ENCODE measurements around the gene ANO8.
"Not testable (repeated sequence)": the region's sequence is repeated elsewhere in the genome, so short reads cannot be mapped to it uniquely, and the experiment has no call there.

Gene ANO8, protein sequence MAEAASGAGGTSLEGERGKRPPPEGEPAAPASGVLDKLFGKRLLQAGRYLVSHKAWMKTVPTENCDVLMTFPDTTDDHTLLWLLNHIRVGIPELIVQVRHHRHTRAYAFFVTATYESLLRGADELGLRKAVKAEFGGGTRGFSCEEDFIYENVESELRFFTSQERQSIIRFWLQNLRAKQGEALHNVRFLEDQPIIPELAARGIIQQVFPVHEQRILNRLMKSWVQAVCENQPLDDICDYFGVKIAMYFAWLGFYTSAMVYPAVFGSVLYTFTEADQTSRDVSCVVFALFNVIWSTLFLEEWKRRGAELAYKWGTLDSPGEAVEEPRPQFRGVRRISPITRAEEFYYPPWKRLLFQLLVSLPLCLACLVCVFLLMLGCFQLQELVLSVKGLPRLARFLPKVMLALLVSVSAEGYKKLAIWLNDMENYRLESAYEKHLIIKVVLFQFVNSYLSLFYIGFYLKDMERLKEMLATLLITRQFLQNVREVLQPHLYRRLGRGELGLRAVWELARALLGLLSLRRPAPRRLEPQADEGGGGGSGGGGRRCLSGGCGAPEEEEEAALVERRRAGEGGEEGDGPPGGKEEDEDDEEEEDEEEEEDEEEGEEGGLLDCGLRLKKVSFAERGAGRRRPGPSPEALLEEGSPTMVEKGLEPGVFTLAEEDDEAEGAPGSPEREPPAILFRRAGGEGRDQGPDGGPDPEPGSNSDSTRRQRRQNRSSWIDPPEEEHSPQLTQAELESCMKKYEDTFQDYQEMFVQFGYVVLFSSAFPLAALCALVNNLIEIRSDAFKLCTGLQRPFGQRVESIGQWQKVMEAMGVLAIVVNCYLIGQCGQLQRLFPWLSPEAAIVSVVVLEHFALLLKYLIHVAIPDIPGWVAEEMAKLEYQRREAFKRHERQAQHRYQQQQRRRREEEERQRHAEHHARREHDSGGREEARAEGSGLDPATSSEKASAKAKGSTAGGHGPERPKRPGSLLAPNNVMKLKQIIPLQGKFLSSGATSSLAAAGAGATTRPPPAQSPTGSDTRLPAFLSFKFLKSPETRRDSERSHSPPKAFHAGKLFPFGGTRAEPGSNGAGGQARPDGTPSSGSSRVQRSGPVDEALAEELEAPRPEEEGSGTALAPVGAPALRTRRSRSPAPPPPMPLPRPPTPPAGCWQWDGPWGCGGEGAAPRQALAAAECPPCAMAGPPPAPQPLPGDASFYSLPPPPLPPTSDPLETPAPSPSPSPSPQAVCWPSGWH

DNA sequence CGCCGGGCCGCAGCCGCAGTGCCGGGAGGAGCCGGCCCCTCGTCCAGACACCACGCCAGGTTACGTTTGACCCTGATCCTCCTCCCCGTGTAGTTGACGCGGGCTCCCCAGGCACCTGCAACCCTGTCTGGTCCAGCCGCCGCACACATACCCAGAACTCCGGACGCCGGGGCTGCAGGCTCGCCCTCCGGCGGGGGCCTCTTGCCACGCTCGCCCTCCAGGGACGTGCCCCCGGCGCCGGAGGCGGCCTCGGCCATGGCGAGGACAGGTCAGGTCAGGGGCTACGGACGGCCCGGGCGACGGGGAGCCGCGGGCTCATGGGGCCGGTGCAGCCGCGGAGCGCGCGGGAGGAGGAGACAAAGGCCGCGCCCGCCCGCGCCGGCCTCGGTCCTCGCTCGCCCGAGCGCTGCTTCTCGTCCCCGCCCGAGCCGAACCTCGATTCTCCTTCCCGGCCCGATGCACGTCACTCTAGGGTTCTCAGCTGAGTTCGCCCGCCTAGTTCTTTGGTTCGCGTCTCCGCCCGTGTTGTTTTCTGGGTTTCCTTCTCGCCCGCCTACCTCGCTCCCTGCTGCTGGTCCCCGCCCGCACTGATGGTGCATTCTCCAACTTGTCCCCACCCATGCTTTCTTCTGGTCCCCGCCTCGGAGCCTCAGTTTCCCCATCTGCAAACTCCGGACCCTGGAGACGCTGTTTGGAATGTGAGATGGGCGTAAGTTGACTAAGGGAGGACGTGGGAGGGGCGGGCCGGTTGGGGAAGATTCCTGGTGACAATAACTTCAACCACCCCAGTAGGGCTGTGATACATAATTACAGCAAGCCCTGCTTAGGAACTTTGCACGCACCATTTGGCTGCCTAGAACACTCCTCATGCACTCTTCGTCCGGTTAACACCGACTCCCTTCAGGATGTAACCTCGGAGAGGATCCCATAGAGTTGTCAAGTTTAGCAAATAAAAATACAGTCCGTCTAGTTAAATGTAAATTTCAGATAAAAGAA, at the start of gene ANO8:
Gene ANO8 (minus strand): TSS at position 442 of the 996 bp plus-strand sequence. CDS start 185 bp downstream, at position 257.
- DNase-seq (ENCODE audit: low read depth) = peak; percentile 87

DNA sequence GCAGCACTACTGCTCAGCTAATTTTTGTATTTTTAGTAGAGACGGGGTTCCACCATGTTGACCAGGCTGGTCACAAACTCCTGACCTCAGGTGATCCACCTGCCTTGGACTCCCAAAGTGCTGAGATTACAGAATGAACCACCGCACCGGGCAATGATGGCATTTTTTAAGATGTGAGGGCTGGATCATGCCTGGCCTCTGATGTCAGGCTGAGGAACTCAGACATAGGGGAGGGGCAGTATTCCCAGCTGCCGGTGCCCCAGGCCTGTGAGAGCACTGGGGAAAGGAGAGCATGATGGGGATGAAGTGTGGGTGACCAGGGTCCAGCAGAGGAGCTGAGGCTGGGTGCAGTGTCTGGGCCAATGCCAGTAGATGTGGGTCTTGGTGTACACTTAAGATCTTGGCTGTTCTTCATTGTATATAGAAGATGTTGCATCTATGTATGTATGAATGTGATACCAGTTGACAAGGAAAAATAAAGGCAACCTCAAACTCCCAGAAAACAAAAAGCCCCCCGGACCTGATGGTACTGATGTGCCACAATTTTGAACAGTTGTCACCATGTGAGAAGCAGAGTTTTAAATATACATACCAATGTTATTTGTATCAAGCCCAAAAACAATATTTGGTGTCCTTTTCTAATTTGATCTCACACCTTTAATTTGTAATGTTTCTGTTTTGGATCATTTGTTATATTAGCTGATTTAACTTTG, 45.9 kb upstream of the ANO8 start:
- DNase-seq (ENCODE audit: low read depth) = no peak

DNA sequence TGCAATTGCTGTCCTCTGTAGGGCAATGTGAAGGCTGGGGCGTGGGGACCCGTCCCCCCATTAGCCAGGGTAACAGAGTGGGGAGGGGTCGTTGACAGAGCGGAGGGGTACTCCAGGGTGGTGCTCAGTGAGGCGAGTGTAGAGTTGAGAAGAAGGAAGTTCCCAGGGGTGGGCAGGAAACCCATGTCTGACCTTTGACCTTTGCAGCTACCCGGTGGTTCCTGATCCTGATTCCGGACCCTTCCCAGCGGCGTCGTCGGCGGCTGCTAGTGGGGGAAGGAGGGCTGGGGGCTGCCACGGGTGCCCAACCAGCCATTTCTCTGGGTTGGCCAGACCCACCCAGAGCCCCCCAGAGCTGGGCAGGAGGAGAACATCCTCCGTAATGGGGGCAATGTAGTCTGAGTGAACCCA, 44.6 kb upstream of the ANO8 start:
- DNase-seq (ENCODE audit: low read depth) = no peak

DNA sequence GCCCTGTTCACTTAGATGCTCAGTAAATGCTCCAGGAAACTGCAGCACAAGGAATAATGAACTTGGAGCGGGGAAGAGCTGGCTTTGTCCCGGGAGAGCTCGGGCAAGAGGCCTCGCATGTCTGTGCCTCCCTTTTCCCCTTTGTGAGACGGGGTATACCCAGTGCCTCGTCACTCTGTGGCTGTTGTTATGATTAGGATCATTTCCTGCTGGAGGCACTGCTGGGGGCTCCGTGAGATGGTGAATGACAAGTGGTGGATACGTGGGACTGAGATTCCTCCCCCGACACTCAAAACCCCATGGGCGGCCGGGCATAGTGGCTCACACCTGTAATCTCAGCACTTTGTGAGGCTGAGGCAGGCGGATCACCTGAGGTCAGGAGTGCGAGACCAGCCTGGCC, 43.6 kb upstream of the ANO8 start:
- DNase-seq (ENCODE audit: low read depth) = no peak

DNA sequence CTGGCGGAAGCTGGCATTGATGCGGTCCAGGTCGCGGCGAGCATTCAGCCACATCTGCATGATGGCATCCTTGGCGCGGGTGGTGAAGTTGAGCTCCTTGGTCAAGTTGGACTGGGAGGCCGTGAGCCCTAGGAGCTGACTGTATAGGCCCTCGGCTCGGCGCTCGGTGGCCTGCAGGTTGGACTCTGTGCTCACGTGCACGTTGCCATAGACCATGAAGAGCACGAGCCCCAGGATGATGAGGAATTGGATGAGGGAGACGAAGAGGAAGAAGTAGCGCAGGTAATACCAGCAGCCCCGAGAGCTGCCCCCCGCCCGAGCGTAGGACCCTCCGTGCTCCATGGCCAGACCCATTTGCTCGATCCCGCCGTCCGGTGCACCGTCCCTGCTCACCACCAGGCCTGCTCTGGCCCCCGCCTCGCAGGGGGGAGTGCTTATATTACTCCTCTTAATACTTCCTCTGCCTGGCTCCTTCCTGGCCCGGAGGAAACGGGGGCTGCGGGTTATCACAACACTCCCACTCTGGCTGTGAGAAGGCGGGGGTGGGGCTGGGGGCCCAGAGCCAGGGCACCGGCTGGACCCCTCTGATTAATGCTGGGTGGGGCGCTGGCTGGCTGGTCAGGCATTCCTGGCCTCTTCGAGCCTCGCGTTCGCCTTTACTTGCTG, 42.4 kb upstream of the ANO8 start, which contains the start of gene PLVAP:
Gene PLVAP (minus strand): TSS at position 408 of the 666 bp plus-strand sequence. CDS start 54 bp downstream, at position 354.
- no peak for DNase-seq (ENCODE audit: low read depth)

DNA sequence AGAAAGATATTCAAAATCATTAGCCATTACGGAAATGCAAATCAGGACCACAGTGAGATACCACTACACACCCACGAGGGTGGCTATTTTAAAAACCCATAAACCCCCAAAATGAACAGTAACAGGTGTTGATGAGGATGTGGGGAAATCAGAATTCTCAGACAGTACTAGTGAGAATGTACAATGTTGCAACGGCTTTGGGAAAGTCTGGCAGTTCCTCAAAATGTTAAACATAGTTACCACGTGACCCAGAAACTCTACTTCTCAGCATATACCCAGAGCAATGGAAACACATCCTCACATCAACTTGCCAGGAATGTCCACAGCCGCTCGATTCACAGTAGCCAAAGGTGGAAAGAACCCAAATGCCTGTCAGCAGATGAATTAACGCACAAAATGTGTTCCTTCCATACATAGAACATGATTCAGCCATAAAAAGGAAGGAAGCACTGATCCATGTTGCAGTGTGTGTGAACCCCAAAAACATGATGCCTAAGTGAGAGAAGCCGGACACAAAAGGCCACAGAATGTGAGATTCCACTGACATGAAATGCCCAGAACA, 35.5 kb upstream of the ANO8 start:
- DNase-seq (ENCODE audit: low read depth) = no peak

DNA sequence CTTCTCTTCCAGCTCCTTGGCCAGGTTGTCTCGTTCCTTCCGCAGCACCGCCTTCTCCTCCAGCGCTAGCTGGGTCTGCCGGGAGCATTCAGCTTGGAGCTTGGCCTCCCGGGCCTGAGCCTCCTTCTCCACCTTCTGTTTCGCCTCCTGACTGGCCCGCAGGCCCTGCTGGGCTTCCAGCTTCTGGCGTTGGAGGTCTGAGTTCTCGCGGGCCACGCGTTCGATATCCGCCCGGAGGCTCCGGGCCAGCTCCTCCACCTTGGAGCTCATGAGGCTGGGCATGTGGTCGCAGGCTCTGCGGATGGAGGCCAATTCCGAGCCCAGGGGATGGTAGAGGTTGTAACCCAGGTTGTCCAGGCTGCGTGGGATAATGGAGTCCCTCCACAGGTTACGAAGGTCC, 30.7 kb upstream of the ANO8 start:
- DNase-seq (ENCODE audit: low read depth) = no peak

DNA sequence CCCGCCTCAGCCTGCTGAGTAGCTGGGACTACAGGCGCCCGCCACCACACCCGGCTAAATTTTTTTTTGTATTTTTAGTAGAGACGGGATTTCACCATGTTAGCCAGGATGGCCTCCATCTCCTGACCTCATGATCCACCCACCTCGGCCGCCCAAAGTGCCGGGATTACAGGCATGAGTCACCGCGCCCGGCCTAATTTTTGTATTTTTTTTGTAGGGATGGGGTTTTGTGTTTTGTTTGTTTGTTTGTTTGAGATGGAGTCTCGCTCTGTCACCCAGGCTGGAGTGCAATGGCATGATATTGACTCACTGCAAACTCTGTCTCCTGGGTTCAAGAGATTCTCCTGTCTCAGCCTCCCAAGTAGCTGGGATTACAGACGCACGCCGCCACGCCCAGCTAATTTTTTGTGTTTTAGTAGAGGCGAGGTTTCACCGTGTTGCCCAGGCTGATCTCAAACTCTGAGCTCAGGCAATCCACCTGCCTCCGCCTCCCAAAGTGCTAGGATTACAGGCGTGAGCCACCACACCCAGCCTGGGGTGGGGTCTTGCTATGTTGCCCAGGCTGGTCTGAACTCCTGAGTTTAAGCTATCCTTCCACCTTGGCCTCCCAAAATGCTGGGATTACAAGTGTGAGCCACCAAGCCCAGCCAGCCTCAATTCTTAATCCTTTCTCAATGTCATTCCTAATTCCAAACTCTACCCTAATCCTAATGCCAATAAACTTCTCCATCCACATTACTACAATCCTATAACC, 29.4 kb upstream of the ANO8 start:
- DNase-seq (ENCODE audit: low read depth) = not testable (repeated sequence)

DNA sequence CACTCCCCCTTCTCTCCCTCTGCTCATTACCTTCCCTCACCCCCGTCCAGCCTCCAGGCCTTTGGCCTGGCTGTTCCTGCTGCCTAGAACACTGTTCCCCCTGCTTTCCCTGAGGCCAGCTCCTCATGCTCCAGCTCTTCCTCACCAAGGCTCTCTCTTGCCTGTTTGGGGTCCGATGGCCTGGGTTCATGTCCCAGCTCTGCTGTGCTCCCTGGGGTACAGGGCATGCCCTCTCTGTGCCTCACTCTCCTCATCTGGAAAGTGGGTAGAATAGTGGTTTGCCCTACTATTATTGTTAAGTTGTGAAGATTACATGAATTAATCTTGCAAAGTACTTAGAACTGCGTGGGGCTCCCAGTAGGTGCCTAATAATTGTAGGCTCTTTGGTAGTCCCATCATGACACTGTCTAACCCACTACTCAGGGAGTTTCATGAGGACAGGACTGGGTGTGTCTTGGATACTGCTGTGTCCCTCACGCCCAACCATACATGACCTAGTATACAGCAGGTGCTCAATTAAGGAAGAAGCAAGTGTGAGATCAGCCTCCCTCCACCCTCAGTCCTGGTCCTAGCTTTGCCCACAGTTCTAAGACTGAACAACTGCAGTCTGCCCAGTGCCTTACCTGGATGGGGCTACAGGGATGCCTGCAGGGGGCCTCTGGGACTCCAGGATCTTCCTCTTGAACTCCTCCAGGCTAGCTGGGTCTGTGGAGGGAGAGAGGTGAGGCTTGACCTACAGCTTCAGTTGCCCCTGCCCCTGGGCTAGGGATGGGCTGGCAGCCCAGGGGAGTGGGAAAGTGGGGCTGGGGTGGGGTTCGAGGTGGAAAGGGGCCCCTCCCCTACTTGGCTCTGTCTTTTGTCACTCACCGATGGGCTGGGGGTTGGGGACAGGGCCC, 25.5 kb upstream of the ANO8 start:
- no peak for DNase-seq (ENCODE audit: low read depth)

DNA sequence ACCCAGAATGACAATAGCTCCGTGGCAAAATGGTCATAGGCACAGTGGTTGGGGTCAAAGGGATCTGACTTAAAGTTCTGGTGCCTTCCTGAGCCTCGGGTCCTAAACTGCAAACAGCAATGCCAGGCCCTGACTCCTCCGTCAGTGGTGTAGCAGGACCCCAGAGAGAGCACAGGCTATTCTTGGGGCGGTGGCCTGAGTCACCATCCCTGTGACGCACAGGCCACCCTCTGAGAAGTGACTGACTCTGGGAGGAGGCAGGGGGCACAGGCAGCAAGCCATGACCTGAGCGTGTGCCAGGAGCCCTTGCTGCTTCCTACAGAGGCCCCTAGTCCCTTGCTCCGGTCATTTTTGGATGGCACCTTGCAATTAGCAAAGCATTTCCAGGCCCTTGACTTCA, 23.7 kb upstream of the ANO8 start:
- DNase-seq (ENCODE audit: low read depth) = no peak

DNA sequence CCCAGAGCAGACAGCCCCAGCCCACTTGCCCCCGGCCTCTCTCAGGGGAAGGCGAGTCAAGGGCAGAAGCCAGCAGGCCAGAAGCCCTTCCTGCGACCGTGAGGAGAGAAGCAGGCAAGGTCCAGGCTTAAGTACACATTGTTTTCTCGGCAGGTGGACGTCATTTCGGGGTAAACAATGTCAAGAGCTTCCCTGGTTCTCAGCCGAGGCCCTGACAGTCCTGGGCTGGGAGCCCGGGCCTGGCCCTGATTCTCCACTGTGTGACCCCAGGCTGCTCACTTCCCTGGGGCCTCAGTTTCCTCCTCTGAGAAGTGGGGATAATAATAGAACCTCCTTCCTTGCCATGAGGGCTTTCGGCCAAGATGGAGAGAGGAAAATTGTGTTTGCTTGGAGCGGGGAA, 23.1 kb upstream of the ANO8 start:
- no peak for DNase-seq (ENCODE audit: low read depth)

DNA sequence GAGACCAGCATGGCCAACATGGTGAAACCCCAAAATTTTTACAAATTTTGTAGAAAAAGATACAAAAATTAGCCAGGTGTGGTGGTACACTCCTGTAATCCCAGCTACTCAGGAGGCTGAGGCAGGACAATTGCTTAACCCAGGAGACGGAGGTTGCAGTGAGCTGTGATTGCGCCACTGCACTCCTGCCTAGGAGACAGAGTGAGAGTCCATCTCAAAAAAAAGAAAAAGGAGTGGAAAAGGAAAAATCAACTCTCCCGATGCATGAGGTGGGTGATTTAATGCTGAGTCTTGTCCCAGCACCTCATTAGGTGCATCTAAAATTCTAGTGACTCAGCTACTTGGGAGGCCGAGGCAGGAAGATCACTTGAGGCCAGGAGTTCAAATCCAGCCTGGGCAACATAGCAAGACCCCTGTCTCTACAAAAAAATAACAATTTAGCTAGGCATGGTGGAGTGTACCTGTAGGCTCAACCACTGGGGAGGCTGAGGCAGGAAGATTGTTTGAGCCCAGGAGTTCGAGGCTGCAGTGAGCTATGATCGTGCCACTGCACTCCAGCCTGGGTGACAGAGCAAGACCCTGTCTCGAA, 22.5 kb upstream of the ANO8 start:
- DNase-seq (ENCODE audit: low read depth) = no peak

DNA sequence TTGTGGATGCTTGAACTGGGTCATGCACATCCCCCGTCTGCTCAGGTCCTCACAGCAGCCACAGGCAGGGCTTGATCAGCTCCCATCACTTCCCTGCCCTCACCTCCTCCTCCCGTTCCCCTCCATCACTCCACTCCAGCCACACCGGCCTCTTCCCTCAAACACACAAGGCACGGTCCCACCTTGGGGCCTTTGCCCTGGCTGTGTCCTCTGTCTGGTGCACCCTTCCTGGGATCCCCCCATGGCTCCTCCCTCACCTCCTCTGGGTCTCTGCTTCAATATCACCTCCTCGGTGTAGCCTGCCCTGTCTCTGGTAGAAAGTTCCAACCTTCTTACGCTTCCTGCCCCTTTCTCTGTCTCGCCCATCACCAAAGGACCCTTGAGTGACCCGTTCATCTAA, 18.7 kb upstream of the ANO8 start:
- DNase-seq (ENCODE audit: low read depth) = no peak

DNA sequence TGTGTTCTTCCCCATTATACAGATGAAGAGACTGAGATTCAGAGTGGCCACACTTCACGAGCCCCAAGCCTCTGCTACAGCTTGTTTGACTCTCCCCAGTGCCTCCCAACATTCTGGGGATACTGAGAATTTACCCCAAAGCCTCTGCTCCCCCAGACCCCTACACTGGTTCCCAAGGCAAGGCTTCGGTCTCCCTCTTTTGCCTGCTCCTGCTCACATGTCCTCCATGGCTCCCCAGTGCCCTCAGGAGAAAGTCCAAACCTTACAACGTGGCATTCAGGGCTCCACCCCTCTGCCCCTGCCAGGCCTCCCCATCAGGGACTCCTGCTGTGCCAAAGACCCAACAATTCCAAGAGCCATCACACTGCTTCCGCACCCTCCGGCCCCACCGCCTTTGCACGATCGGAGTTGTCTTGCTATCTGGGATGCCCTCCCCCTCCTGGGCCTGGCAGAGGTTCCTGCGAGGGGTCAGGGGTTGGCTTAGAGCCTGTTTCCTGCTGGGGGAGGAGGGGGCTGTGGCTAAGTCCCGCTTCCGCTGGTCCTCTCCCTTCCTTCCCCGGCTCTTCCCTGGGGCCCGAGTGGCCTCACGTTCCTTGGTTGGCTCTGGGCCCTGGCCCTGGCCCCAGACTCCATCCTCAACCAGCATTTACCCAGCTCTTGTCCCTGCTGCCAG, 18.1 kb upstream of the ANO8 start:
- no peak for DNase-seq (ENCODE audit: low read depth)

DNA sequence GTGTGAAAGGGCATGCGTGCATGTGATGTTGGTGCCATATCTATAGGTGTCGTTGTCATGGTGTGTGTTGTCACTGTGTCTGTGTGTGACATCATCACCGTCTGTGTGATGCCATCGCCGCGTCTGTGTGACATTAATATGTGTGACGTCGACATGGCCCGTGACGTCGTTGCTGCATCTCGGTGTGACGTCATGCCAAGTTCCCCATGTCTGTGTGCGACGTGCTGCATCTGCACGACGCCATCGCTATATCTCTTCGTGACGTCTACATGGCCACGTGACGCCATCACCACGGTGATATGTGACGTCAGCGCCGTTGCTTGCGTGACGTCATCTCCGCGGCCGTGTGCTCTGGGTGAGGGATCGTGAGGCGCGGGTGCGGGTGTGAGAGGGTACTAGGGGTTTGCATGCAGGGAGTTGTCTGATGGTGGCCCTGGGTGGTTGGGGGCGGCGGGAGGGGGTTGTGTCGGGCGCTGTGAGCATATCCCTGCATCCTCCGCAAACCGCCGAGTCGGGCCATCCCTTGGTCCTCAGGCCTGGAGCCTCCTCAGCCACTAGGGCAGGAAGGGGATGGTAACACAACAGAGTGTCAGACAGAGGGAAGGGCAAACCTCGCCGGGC, 17.3 kb upstream of the ANO8 start:
- no peak for DNase-seq (ENCODE audit: low read depth)

DNA sequence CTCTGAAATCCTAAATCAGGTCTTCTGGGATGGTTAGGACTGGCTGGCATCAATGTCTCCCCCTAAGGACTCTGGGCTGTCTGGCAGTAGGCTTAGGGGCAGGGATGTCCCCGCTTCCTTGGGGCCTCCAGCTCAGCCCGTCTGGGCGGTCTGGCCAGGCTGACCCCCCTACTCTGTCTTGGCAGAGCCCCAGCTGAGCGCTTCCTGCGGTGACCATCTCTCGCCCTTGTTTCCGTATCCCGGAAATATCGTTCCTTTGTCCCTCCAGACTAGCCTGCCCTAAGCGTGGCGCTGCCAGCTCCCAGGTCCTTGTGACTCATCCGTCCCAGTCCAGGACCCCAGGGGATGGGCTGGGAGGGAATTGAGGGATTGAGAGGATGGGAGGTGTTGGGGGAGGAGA, 14.0 kb upstream of the ANO8 start:
- DNase-seq (ENCODE audit: low read depth) = no peak

Data from HS-5 (cell line).